Duodenal mucosa (tissue), 2 donors: ENCODE results near the gene PLPP2.
"Not testable (repeated sequence)": the region's sequence is repeated elsewhere in the genome, so short reads cannot be mapped to it uniquely, and the experiment has no call there.

Experiments
- H3K27ac ChIP-seq: one replicate; pipeline ENCODE4 v1.7.0; 2013; ENCODE audit warnings: low read depth, low read length
- H3K27me3 ChIP-seq, 2 donors: one replicate each; pipeline ENCODE4 v1.7.0; 2013; ENCODE audit warnings: low read length in 2 of 2, control low read depth in 1 of 2; ENCODE audit not compliant: insufficient read depth in 2 of 2, control insufficient read depth in 1 of 2
- H3K36me3 ChIP-seq, 2 donors: one replicate each; pipeline ENCODE4 v1.7.0; 2013; ENCODE audit warnings: low read length in 2 of 2, control low read depth in 1 of 2; ENCODE audit not compliant: insufficient read depth in 2 of 2, control insufficient read depth in 1 of 2
- H3K4me1 ChIP-seq, 2 donors: one replicate each; pipeline ENCODE4 v1.7.0; 2013; ENCODE audit warnings: low read length in 2 of 2, control low read depth in 1 of 2; ENCODE audit not compliant: insufficient read depth in 2 of 2, control insufficient read depth in 1 of 2
- H3K4me3 ChIP-seq, 2 donors: one replicate each; pipeline ENCODE4 v1.7.0; 2013; ENCODE audit warnings: low read length in 2 of 2, low read depth in 1 of 2
- H3K9ac ChIP-seq, 2 donors: one replicate each; pipeline ENCODE4 v1.7.0; 2013; ENCODE audit warnings: low read length in 2 of 2, low read depth in 1 of 2
- H3K9me3 ChIP-seq, 2 donors: one replicate each; pipeline ENCODE4 v1.7.0; 2013; ENCODE audit warnings: low read length in 2 of 2, control low read depth in 1 of 2; ENCODE audit not compliant: control insufficient read depth in 1 of 2

PLPP2 gene

GRCh38 chr19:273393-273792, 17.8 kb downstream of the PLPP2 start:
- no peak overlapping the region for H3K9ac ChIP-seq

GRCh38 chr19:271856-272255, 19.3 kb downstream of the PLPP2 start:
- H3K36me3 ChIP-seq: no peaks in the 10 kb centered on the region
- H3K27me3 ChIP-seq: peaks cover 0 to under 1% of the 10 kb centered on the region in 2 donors
- H3K27ac ChIP-seq: no peak overlapping the region
- H3K9me3 ChIP-seq: no peaks in the 10 kb centered on the region
- peaks cover 0 to 5% of the 10 kb centered on the region in 2 donors for H3K4me1 ChIP-seq
- no peak overlapping the region for H3K4me3 ChIP-seq
- no peak overlapping the region for H3K9ac ChIP-seq

More at GRCh38 chr19:273393-273792, 17.8 kb downstream of the PLPP2 start:
- no peak overlapping the region for H3K4me3 ChIP-seq
- peaks cover 0 to 4% of the 10 kb centered on the region in 2 donors for H3K27me3 ChIP-seq
- H3K9me3 ChIP-seq: no peaks in the 10 kb centered on the region
- H3K4me1 ChIP-seq: no peaks in the 10 kb centered on the region
- H3K27ac ChIP-seq: no peak overlapping the region
- H3K36me3 ChIP-seq: no peaks in the 10 kb centered on the region

- not testable (repeated sequence) for H3K36me3 ChIP-seq, H3K9me3 ChIP-seq, H3K9ac ChIP-seq, H3K4me1 ChIP-seq, H3K27ac ChIP-seq, H3K27me3 ChIP-seq, H3K4me3 ChIP-seq
These were observed 20.4 kb downstream of the PLPP2 start for GRCh38 chr19:270766-271318.

- no peaks in the 10 kb centered on the region for H3K9me3 ChIP-seq
- peaks cover 3 to 7% of the 10 kb centered on the region in 2 donors for H3K4me1 ChIP-seq
- peaks cover 4 to 8% of the 10 kb centered on the region in 2 donors for H3K27me3 ChIP-seq
- no peak overlapping the region for H3K9ac ChIP-seq
- H3K36me3 ChIP-seq: no peaks in the 10 kb centered on the region
- no peak overlapping the region for H3K27ac ChIP-seq
- no peak overlapping the region for H3K4me3 ChIP-seq
These were observed 22.0 kb downstream of the PLPP2 start for GRCh38 chr19:269241-269640.

GRCh38 chr19:262125-262524, 29.1 kb downstream of the PLPP2 start:
- Histone ChIP-seq H3K9me3 (no peaks in the 10 kb centered on the region), H3K4me1 (peaks cover 3 to 5% of the 10 kb centered on the region in 2 donors), H3K27me3 (peaks cover 5 to 8% of the 10 kb centered on the region in 2 donors), H3K27ac (no peak overlapping the region), H3K9ac (no peak overlapping the region), H3K36me3 (no peaks in the 10 kb centered on the region), H3K4me3 (no peak overlapping the region)

- not testable (repeated sequence) for H3K27ac ChIP-seq, H3K9ac ChIP-seq, H3K9me3 ChIP-seq, H3K4me1 ChIP-seq, H3K4me3 ChIP-seq, H3K36me3 ChIP-seq, H3K27me3 ChIP-seq
These were observed 34.4 kb downstream of the PLPP2 start for GRCh38 chr19:256804-257203.

- not testable (repeated sequence) for H3K4me3 ChIP-seq, H3K27me3 ChIP-seq, H3K9ac ChIP-seq, H3K4me1 ChIP-seq, H3K36me3 ChIP-seq, H3K27ac ChIP-seq, H3K9me3 ChIP-seq
These were observed 38.6 kb downstream of the PLPP2 start for GRCh38 chr19:252421-253186.

GRCh38 chr19:246551-246950, 44.7 kb downstream of the PLPP2 start:
- H3K27me3 ChIP-seq: no peaks in the 10 kb centered on the region
- H3K4me1 ChIP-seq: no peaks in the 10 kb centered on the region
- H3K4me3 ChIP-seq: no peak overlapping the region
- no peaks in the 10 kb centered on the region for H3K36me3 ChIP-seq
- no peaks in the 10 kb centered on the region for H3K9me3 ChIP-seq
- no peak overlapping the region for H3K27ac ChIP-seq
- no peak overlapping the region for H3K9ac ChIP-seq

GRCh38 chr19:245900-246299, 45.3 kb downstream of the PLPP2 start:
- not testable (repeated sequence) for H3K27me3 ChIP-seq, H3K9ac ChIP-seq, H3K4me3 ChIP-seq, H3K27ac ChIP-seq, H3K4me1 ChIP-seq, H3K36me3 ChIP-seq, H3K9me3 ChIP-seq

GRCh38 chr19:245457-245856, 45.7 kb downstream of the PLPP2 start:
- Histone ChIP-seq H3K4me1 (no peaks in the 10 kb centered on the region), H3K4me3 (no peak overlapping the region), H3K9ac (no peak overlapping the region), H3K27me3 (no peaks in the 10 kb centered on the region), H3K36me3 (no peaks in the 10 kb centered on the region), H3K27ac (no peak overlapping the region), H3K9me3 (no peaks in the 10 kb centered on the region)
